GM23338 (cell line): Measurements from ENCODE around the gene APOLD1. TPM values are rescaled to one million over a fixed set of nuclear protein-coding genes. Genes with fewer than 3 reads are reported as not detected.

Source experiments
- ATAC-seq: fragments of 200-7000 bp; cut with Tn5 transposase; 3 replicates; pipeline ENCODE4 v1.9.1; 2020
- DNase-seq: peaks from one replicate; pipeline ENCODE4 v3.0.0-alpha.2; 2015; ENCODE audit warnings: low spot score
- H2AFZ ChIP-seq: fragments of 200-600 bp; sonication (generic); 2 replicates; pipeline ENCODE4 v1.8.0; 2016; ENCODE audit warnings: antibody characterized with exemption, mild to moderate bottlenecking, moderate library complexity
- H3F3A ChIP-seq: fragments of 200-600 bp; sonication (generic); replicated peaks from 2 replicates; pipeline ENCODE4 v1.8.0; 2017; ENCODE audit warnings: antibody characterized with exemption, mixed run types, low read depth
- H3K27ac ChIP-seq: fragments of 200-600 bp; sonication (generic); 2 replicates; pipeline ENCODE4 v1.6.1; 2016; ENCODE audit warnings: low read depth
- H3K27me3 ChIP-seq: fragments of 200-600 bp; sonication (generic); 2 replicates; pipeline ENCODE4 v1.8.0; 2016; ENCODE audit warnings: mild to moderate bottlenecking, mixed run types, moderate library complexity; ENCODE audit not compliant: insufficient read depth
- H3K36me3 ChIP-seq: fragments of 200-600 bp; sonication (generic); 2 replicates; pipeline ENCODE4 v1.8.0; 2016; ENCODE audit warnings: mild to moderate bottlenecking; ENCODE audit not compliant: insufficient read depth
- H3K4me1 ChIP-seq: fragments of 200-600 bp; sonication (generic); 2 replicates; pipeline ENCODE4 v1.8.0; 2016; ENCODE audit warnings: mild to moderate bottlenecking, moderate library complexity; ENCODE audit not compliant: insufficient read depth
- H3K4me2 ChIP-seq: fragments of 200-600 bp; sonication (generic); 2 replicates; pipeline ENCODE4 v1.7.1; 2017; ENCODE audit warnings: mixed run types
- H3K4me3 ChIP-seq: fragments of 200-600 bp; sonication (generic); 2 replicates; pipeline ENCODE4 v1.6.1; 2016; ENCODE audit warnings: mixed run types
- H3K79me2 ChIP-seq: fragments of 200-600 bp; sonication (generic); replicated peaks from 2 replicates; pipeline ENCODE4 v1.8.0; 2017; ENCODE audit warnings: mild to moderate bottlenecking; ENCODE audit not compliant: insufficient read depth
- H3K9me2 ChIP-seq: fragments of 200-600 bp; sonication (generic); 2 replicates; pipeline ENCODE4 v1.8.0; 2017; ENCODE audit not compliant: insufficient read depth
- H4K20me1 ChIP-seq: fragments of 200-600 bp; sonication (generic); replicated peaks from 2 replicates; pipeline ENCODE4 v1.8.0; 2017; ENCODE audit warnings: mild to moderate bottlenecking; ENCODE audit not compliant: insufficient read depth
- H3K27ac Mint-ChIP-seq: 2 replicates; pipeline ENCODE4 v1.8.0; 2020; ENCODE audit warnings: inconsistent platforms, mild to moderate bottlenecking, moderate library complexity, mixed read lengths
- H3K27me3 Mint-ChIP-seq: 3 replicates; pipeline ENCODE4 v1.8.0; 2022; ENCODE audit warnings: low read depth, mild to moderate bottlenecking, moderate library complexity, mixed read lengths, inconsistent platforms; ENCODE audit not compliant: insufficient read depth, poor library complexity
- H3K36me3 Mint-ChIP-seq: 3 replicates; pipeline ENCODE4 v1.8.0; 2021; ENCODE audit warnings: low read depth, mild to moderate bottlenecking, inconsistent platforms, moderate library complexity, mixed read lengths
- H3K4me1 Mint-ChIP-seq: 3 replicates; pipeline ENCODE4 v1.8.0; 2020; ENCODE audit warnings: mild to moderate bottlenecking, inconsistent platforms, mixed read lengths
- H3K4me3 Mint-ChIP-seq: 3 replicates; pipeline ENCODE4 v1.8.0; 2021; ENCODE audit warnings: moderate library complexity, mild to moderate bottlenecking, inconsistent platforms, mixed read lengths
- H3K9me3 Mint-ChIP-seq: 3 replicates; pipeline ENCODE4 v1.8.0; 2020; ENCODE audit warnings: moderate library complexity, mild to moderate bottlenecking, inconsistent platforms, mixed read lengths
- CREB1 ChIP-seq: fragments of 250-450 bp; sonication (Bioruptor Pico); IDR thresholded peaks from 2 replicates; pipeline ENCODE4 v1.5.0; 2020; ENCODE audit warnings: low read depth, mild to moderate bottlenecking, moderate library complexity
- EZH2 ChIP-seq: fragments of 200-600 bp; sonication (generic); IDR thresholded peaks from one replicate; pipeline ENCODE4 v1.8.0; 2017; ENCODE audit warnings: antibody characterized with exemption, mild to moderate bottlenecking, low read depth; ENCODE audit not compliant: unreplicated experiment
- EZH2phosphoT487 ChIP-seq: fragments of 200-600 bp; sonication (generic); IDR thresholded peaks from one replicate; pipeline ENCODE4 v1.8.1; 2018; ENCODE audit warnings: antibody characterized with exemption; ENCODE audit not compliant: unreplicated experiment
- JUNB ChIP-seq: IDR thresholded peaks from one replicate; pipeline ENCODE4 v1.6.1; 2016; ENCODE audit warnings: antibody characterized with exemption; ENCODE audit not compliant: unreplicated experiment
- NANOG ChIP-seq: IDR thresholded peaks from 2 replicates; pipeline ENCODE4 v1.6.1; 2016; ENCODE audit warnings: antibody characterized with exemption, borderline replicate concordance
- POLR2AphosphoS5 ChIP-seq: IDR thresholded peaks from 2 replicates; pipeline ENCODE4 v1.6.1; 2016; ENCODE audit warnings: antibody characterized with exemption, low read depth
- STAT1 ChIP-seq: IDR thresholded peaks from one replicate; pipeline ENCODE4 v1.6.1; 2016; ENCODE audit warnings: antibody characterized with exemption; ENCODE audit not compliant: unreplicated experiment
- ZNF114 ChIP-seq: fragments of 250-450 bp; sonication (Bioruptor Pico); IDR thresholded peaks from 2 replicates; pipeline ENCODE4 v1.5.0; 2020; ENCODE audit warnings: mild to moderate bottlenecking, moderate library complexity
- ZNF331 ChIP-seq: fragments of 250-450 bp; sonication (Bioruptor Pico); IDR thresholded peaks from 2 replicates; pipeline ENCODE4 v1.5.0; 2020; ENCODE audit warnings: low read depth, mild to moderate bottlenecking, moderate library complexity
- polyA plus RNA-seq: library from polyadenylated mRNA; unstranded; fragments of >200 nt; fragmentation: Nextera tagmentation; extraction: Ambion mirVana; gene quantifications from 2 replicates; pipeline ENCODE4 v1.2.1, GENCODE V29; 2016
- total RNA-seq: library from RNA; depleted of rRNA; stranded (reverse); fragments of >200 nt; shearing (Covaris generic); gene quantifications from 2 replicates; pipeline ENCODE4 v1.2.3, GENCODE V29; 2014
- TF ChIP-seq, protein P1 (sequence below), 2 experiments: fragments of 200-600 bp in 1 of 2; sonication (generic) in 1 of 2; conservative IDR thresholded peaks; 2 replicates each; pipeline versions ENCODE4 v1.5.1 to v1.6.1; 2016 to 2017; ENCODE audit warnings: antibody characterized with exemption in 2 of 2, low read depth in 2 of 2, mild to moderate bottlenecking in 2 of 2, moderate library complexity in 1 of 2
- TF ChIP-seq, protein P2 (sequence below): fragments of 250-450 bp; sonication (Bioruptor Pico); IDR thresholded peaks from 2 replicates; pipeline ENCODE4 v1.5.0; 2020; ENCODE audit warnings: mild to moderate bottlenecking, moderate library complexity
- TF ChIP-seq, protein P3 (sequence below): IDR thresholded peaks from one replicate; pipeline ENCODE4 v1.6.1; 2018; ENCODE audit warnings: antibody characterized with exemption; ENCODE audit not compliant: unreplicated experiment
- TF ChIP-seq, protein P4 (sequence below): IDR thresholded peaks from 2 replicates; pipeline ENCODE4 v1.6.1; 2016; ENCODE audit warnings: antibody characterized with exemption

The APOLD1 gene
- total and polyA plus RNA-seq, 2 experiments from 2014 or later, result 0.94 to 1.8 TPM

DNA sequence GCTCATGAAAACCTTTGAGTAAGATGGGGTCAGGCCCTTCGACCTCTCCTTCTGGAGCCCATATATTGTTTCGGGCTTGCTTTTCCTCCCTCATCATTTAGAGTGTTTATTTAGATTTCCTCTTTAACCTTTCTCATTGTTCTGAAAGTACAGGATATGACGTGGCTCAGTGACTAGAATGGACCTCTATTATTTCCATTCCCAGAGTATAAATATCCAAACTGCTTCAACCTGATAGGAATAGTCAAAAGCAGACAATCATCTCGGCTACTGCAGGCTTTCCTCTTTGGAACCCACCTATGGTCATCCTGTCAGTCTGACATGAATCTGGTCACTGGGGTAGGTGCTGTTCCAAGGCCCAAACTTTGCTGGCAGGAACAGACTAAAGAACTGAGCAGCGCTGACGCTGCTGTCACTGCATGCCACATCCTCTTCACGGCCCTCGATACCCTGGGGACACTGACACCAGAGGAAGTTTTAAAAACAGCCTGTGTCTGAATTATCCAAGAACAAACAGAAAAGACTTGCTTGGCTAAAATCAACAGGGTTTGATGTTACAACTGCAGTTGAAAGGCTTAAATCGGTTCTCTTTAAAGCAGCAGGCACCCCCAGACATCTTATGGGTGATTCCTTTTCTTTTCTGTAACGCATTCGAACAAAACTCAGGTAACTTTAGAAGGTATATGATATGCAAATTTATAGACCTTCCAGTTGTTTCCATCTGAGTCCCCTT, 22.7 kb downstream of the APOLD1 start:
- no peak for TF ChIP-seq ZNF331 (CRISPR knock-in tag)
- TF ChIP-seq EZH2, result no peak
- TF ChIP-seq ZNF114, result no peak
- TF ChIP-seq CREB1 (CRISPR knock-in tag), result no peak
- TF ChIP-seq, protein P1, sequence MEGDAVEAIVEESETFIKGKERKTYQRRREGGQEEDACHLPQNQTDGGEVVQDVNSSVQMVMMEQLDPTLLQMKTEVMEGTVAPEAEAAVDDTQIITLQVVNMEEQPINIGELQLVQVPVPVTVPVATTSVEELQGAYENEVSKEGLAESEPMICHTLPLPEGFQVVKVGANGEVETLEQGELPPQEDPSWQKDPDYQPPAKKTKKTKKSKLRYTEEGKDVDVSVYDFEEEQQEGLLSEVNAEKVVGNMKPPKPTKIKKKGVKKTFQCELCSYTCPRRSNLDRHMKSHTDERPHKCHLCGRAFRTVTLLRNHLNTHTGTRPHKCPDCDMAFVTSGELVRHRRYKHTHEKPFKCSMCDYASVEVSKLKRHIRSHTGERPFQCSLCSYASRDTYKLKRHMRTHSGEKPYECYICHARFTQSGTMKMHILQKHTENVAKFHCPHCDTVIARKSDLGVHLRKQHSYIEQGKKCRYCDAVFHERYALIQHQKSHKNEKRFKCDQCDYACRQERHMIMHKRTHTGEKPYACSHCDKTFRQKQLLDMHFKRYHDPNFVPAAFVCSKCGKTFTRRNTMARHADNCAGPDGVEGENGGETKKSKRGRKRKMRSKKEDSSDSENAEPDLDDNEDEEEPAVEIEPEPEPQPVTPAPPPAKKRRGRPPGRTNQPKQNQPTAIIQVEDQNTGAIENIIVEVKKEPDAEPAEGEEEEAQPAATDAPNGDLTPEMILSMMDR (conservative IDR thresholded peaks at IDR 0.05; ENCODE audit: low read depth in 2 of 2), result no peak
- TF ChIP-seq, protein P2, sequence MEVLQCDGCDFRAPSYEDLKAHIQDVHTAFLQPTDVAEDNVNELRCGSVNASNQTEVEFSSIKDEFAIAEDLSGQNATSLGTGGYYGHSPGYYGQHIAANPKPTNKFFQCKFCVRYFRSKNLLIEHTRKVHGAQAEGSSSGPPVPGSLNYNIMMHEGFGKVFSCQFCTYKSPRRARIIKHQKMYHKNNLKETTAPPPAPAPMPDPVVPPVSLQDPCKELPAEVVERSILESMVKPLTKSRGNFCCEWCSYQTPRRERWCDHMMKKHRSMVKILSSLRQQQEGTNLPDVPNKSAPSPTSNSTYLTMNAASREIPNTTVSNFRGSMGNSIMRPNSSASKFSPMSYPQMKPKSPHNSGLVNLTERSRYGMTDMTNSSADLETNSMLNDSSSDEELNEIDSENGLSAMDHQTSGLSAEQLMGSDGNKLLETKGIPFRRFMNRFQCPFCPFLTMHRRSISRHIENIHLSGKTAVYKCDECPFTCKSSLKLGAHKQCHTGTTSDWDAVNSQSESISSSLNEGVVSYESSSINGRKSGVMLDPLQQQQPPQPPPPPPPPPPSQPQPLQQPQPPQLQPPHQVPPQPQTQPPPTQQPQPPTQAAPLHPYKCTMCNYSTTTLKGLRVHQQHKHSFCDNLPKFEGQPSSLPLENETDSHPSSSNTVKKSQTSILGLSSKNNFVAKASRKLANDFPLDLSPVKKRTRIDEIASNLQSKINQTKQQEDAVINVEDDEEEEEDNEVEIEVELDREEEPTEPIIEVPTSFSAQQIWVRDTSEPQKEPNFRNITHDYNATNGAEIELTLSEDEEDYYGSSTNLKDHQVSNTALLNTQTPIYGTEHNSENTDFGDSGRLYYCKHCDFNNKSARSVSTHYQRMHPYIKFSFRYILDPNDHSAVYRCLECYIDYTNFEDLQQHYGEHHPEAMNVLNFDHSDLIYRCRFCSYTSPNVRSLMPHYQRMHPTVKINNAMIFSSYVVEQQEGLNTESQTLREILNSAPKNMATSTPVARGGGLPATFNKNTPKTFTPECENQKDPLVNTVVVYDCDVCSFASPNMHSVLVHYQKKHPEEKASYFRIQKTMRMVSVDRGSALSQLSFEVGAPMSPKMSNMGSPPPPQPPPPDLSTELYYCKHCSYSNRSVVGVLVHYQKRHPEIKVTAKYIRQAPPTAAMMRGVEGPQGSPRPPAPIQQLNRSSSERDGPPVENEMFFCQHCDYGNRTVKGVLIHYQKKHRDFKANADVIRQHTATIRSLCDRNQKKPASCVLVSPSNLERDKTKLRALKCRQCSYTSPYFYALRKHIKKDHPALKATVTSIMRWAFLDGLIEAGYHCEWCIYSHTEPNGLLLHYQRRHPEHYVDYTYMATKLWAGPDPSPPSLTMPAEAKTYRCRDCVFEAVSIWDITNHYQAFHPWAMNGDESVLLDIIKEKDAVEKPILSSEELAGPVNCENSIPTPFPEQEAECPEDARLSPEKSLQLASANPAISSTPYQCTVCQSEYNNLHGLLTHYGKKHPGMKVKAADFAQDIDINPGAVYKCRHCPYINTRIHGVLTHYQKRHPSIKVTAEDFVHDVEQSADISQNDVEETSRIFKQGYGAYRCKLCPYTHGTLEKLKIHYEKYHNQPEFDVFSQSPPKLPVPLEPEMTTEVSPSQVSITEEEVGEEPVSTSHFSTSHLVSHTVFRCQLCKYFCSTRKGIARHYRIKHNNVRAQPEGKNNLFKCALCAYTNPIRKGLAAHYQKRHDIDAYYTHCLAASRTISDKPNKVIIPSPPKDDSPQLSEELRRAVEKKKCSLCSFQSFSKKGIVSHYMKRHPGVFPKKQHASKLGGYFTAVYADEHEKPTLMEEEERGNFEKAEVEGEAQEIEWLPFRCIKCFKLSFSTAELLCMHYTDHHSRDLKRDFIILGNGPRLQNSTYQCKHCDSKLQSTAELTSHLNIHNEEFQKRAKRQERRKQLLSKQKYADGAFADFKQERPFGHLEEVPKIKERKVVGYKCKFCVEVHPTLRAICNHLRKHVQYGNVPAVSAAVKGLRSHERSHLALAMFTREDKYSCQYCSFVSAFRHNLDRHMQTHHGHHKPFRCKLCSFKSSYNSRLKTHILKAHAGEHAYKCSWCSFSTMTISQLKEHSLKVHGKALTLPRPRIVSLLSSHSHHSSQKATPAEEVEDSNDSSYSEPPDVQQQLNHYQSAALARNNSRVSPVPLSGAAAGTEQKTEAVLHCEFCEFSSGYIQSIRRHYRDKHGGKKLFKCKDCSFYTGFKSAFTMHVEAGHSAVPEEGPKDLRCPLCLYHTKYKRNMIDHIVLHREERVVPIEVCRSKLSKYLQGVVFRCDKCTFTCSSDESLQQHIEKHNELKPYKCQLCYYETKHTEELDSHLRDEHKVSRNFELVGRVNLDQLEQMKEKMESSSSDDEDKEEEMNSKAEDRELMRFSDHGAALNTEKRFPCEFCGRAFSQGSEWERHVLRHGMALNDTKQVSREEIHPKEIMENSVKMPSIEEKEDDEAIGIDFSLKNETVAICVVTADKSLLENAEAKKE (CRISPR knock-in tag), result no peak
- TF ChIP-seq STAT1, result no peak
- TF ChIP-seq JUNB, result no peak
- TF ChIP-seq, protein P3, sequence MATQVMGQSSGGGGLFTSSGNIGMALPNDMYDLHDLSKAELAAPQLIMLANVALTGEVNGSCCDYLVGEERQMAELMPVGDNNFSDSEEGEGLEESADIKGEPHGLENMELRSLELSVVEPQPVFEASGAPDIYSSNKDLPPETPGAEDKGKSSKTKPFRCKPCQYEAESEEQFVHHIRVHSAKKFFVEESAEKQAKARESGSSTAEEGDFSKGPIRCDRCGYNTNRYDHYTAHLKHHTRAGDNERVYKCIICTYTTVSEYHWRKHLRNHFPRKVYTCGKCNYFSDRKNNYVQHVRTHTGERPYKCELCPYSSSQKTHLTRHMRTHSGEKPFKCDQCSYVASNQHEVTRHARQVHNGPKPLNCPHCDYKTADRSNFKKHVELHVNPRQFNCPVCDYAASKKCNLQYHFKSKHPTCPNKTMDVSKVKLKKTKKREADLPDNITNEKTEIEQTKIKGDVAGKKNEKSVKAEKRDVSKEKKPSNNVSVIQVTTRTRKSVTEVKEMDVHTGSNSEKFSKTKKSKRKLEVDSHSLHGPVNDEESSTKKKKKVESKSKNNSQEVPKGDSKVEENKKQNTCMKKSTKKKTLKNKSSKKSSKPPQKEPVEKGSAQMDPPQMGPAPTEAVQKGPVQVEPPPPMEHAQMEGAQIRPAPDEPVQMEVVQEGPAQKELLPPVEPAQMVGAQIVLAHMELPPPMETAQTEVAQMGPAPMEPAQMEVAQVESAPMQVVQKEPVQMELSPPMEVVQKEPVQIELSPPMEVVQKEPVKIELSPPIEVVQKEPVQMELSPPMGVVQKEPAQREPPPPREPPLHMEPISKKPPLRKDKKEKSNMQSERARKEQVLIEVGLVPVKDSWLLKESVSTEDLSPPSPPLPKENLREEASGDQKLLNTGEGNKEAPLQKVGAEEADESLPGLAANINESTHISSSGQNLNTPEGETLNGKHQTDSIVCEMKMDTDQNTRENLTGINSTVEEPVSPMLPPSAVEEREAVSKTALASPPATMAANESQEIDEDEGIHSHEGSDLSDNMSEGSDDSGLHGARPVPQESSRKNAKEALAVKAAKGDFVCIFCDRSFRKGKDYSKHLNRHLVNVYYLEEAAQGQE, result no peak
- TF ChIP-seq, protein P4, sequence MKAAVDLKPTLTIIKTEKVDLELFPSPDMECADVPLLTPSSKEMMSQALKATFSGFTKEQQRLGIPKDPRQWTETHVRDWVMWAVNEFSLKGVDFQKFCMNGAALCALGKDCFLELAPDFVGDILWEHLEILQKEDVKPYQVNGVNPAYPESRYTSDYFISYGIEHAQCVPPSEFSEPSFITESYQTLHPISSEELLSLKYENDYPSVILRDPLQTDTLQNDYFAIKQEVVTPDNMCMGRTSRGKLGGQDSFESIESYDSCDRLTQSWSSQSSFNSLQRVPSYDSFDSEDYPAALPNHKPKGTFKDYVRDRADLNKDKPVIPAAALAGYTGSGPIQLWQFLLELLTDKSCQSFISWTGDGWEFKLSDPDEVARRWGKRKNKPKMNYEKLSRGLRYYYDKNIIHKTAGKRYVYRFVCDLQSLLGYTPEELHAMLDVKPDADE, result no peak
- no peak for TF ChIP-seq NANOG
- TF ChIP-seq EZH2phosphoT487, result no peak
- TF ChIP-seq POLR2AphosphoS5, result no peak
- Histone ChIP-seq H3K4me1 (peaks cover 5% of the 10 kb centered on the region; the same call in 1 of the 2 replicates), H3K79me2 (no peaks in the 10 kb centered on the region), H2AFZ (peak overlapping the region; percentile 83), H3K27ac (no peak overlapping the region), H3K9me2 (no peaks in the 10 kb centered on the region), H3K4me3 (no peak overlapping the region), H3F3A (no peaks in the 10 kb centered on the region), H3K27me3 (no peaks in the 10 kb centered on the region), H3K36me3 (no peaks in the 10 kb centered on the region), H3K4me2 (no peak overlapping the region), H4K20me1 (no peaks in the 10 kb centered on the region)
- Mint-ChIP-seq H3K4me3 (no peak overlapping the region), H3K9me3 (no peaks in the 10 kb centered on the region), H3K4me1 (peaks cover 7% of the 10 kb centered on the region; the same call in 2 of the 3 replicates), H3K27ac (no peak overlapping the region), H3K27me3 (peaks cover 3% of the 10 kb centered on the region), H3K36me3 (no peaks in the 10 kb centered on the region)
- DNase-seq, result no peak
- ATAC-seq, result no peak
